COR-L47 (cell line): ENCODE data around the gene FADS3.

Source experiments
- DNase-seq: peaks from one replicate; lab custom pipeline; 2025; lab: John Stamatoyannopoulos, UW

Gene FADS3

DNA sequence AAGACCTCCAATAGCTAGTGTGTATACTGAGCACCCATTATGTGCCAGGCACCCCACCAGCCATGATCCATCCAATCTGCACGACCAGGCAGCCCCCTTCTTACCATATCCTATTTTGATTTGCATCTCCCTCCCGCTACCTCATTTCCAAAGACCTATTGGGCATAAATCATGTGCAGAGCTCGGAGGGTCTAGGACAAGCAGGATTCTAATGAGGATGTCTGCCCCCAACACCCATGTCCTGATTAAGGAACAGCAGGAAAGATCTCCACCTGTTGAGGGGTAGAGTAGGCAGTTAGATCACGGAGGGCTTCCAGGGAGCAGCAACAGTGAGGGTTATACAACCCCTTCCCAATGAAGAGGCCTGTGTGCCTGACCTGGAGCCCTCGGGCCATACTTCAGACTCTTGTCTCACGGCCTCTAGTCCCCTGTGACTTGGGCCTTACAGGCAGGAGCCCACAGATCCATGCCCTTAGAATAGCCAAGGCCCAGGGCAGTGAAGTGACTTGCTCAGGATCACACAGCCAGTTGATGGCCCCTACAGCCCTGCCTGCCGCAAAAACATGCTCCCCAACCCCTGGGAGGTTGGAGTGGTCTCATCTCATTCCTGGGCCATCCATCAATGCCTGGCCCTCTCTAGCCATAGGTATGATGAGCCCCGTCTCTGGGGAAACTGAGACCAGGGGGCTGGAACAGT is 22.5 kb upstream of the FADS3 start:
- no peak for DNase-seq

DNA sequence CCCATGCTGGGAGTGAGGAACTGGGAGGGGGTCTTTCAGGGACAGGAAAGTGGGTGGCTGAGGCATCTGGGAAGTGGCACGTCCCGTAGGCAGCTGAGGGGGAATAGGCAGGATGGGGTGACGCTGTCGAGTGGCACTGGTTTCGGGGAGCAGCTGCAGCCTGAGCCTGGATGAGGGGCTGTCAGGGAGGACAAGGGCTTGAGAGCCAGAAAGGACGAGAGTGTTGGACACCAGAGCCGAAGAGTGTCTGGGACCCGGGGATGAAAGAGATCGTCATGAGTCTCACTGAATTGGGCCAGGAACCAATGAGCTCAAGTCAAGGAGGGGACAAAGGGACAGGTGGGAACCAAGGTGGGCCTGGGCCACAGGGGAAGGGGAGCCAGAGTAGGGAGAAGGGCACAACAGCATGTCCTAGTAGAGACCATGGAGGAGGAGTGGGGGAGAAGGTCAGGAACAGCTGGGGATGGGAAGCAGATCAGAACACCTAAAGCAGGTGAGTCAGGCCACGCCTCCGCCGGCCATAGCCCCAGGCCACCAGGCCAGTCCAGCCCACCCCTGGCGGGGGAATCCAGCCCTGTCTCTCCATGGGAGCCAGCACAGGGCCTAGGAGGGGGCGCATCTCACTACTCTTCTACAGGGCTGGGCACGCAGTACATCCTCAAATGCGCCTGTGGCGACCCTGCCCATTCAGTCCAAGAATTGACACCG is 21.8 kb upstream of the FADS3 start:
- no peak for DNase-seq

DNA sequence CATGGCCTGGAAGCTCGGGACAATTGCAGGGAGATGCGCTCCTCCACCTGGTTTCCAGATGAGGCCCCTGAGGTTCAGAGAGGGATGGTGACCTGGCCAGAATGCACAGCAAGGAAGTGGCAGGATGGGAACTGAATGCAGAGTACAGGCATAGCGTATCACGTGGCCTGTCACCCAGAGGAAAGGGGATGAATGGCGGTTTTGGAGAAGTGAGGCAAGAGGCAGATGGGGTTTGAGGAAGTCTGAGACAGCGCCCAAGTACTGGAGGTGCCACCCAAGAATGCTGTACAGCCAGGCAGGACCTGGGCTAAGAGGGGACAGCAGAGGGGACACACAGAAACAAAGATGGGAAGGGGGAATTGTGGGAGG is 21.2 kb upstream of the FADS3 start:
- DNase-seq = no peak

DNA sequence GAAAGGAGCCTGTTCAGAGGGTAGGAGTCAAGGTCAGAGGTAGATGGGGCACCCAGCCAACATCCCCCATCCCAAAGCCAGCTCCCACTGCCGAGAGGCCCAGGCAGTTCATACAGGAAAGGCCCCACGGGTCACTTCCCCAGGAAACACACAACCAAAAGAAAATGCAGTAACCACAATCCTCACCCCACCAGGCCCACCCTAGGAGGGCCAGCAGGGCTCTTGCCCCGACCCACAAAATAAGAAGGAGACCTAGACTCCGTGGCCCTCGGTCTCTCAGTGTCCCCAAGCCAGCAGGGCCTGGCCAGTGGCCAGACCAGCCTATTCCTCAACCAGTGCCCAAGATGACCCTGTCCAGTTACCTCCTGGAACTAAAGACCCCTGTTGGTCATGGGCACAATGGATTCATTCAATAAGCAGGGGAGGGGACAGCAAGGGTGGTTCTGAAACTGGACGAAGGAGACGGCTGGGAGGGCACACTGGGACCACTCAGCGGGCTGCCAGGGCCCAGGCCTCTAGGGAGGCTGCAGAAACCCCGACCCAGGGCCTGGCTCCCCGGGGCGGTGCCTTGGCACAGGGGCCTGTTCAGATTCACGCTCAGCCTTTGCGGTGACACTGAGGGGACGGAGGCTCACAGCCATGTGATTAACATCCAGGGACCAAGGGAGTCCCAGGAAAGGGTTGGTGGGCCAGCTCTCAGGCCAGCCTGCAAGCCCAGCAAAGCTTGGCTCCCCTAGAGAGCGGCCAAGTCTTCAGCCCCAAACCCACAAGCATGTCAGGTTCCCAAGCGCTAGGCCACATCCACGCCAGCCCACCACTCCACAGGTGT is 20.6 kb upstream of the FADS3 start:
- no peak for DNase-seq

DNA sequence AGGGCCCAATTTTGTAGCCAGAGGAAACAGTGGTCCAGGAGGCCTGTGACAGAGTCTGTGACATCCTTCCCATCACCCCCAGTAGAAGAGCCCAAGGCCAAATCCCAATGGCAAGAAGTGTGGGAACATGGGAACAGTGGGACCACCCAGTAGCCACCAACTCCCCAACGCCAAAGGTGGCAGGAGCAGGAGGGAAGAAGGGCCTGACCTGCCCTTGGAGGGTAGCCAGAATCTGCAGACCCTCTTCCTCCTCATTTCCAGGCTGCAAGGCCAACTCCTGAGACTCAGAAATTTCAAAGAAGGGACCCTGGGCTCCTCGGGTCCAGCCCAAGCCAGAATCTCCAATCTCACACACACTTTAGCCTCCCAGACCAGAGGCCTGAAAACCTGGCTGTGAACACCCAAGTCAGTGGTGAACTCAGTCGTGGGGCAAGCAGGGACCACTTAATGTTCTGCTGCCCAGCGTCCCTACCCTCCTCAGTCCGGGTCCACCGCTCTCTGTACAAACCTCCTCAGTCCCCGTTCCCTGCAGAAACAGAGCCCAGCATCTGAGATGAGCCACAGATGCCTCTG is 19.9 kb upstream of the FADS3 start:
- DNase-seq = no peak

DNA sequence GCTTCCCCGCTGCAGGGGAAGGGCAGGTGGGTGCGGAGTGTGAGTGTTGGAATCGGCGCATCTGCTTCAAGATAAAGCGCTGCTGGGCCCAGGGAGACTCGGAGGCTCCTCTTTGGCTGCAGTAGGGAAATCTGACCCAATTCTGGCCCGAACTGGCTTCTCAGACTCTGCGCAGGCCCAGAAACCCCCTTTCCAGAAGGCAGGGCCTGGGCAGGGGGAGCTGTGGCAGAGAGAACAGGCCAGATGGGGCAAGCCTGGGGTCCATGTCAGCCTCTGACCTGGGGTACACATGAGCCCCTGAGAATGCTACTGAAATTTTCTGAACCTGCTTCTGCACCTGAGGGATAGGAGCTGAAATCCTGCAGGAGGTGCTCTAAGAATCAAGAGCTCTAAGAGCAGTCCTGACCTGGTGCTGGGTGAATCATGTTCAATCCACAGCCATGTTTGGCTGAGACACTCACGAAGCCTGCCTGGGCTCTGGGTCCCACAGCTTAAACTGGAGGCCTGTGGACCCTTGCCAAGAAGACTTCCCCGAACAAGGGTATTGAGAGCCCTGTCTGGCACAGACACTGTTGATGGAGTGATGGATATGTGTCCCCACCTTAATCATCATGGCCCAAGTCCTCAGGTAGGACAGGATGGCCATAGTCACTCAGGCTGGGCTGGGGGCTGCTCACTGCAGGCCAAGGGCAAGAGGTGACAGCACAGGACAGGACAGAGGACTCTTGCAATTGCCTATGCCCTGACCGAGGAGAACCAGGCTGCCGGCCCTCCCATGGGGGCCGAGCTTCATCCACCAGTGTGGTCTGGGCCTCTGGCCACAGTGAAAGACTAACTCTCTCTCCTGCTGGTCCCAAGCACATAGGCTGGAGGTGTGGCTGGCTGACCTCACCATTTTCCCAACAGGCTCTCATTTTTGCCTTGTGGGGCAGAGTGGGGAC is 19.1 kb upstream of the FADS3 start:
- DNase-seq = no peak

DNA sequence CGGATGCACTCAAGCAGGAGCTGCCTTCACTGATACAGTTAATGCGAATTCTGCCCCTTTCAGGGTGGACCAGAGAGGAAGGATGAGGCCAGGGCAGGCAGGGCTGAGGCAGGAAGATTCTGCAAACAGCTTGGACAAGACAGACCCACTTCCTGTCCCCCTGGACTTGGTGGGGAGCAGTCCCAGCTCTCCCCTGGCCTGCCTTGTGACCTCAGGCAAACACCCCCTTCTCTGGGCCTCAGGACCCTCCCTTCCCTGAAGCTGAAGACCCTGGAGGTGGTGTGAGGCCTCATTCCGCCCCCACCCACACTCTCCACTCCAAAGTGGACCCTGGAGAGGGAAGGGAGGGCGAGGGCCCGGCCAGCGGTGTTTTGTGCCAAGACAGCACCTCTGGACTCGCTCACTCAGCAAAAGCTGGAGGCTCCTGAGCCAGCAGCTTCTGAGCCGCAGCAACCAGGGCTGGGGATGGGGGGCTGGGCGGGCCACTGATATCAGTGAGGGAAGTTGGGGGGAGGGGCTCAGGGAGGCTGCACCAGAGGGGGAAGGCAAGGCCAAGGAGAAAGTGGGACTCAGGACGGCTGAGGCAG is 17.5 kb upstream of the FADS3 start:
- DNase-seq = no peak

DNA sequence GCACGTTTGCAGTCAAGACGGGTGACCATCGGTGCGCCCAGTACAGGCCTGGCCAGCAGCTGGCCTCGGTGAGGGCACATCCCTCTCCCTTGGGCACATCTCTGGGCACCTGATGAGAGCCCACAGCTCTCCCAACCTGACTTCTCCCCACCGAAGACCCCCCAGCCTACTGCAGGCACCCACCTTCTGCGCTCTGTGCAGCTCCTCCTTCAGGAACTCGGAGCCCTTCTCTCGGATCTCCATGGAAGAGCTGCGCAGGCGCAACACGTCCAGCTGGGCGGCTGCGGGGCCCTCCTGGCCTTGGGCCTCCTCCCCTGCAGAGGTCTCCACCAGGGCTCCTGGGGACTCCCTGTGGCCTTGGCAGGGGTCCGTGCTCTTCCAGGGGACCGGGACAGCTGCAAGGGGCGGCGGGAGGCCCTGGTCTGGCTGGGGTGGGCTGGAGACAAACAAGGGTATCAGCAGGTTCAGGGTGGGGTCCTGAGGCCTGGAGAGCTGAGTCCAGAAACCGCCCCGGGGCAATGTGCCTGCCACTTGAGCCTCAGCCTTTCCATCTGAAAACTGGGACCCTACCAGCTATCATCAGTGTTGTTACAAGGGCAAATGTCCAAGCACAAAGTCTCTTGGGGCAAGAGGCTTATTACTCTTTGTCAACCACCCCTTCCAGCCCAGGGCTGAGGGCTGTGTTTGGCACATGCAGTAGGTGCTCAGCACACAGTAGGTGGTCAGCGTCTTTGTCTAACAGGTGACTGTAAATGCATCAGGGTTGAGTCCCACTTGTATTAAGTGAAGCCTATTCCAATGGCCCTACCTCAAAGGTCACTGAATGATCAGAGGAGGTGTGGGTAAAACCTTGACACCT is 16.8 kb upstream of the FADS3 start:
- DNase-seq = no peak

DNA sequence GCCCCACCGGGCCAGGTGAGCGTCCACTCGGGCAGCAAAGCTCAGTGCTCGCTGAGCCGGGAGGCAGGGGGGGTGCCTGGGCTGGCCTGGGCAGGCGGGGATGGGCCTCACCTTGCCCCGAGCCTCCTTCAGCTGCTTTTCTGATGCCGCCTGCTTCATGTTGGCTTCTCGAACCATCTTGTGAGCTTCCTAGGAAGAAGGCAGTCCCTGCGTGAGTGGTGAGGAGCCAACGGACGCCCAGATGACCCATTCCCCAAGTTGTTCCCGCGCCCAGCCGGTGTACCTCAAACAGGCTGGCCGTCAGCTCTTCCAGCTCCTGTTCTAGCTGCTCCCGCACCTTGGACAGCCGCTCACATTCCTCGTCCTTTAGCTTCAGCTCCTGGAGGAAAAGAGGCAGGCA is 15.9 kb upstream of the FADS3 start:
- DNase-seq = no peak

DNA sequence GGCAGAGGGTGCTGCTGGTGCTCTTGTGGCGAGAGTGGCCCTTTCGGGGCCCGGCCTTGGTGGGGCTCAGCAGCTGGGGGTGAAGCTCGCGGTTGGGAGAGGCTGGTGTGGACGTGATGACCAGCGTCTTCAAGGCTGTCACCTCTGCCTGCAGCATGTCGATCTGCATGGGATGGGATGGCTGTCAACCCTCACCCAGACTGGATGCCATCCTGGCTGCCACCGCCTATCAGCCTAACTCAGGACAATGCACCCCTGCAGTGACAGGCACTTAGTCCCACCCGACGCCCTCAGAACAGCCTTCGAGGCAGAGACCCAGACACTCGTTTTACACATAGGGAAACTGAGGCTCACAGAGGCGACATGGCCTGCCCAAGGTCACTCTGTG is 15.2 kb upstream of the FADS3 start:
- no peak for DNase-seq

DNA sequence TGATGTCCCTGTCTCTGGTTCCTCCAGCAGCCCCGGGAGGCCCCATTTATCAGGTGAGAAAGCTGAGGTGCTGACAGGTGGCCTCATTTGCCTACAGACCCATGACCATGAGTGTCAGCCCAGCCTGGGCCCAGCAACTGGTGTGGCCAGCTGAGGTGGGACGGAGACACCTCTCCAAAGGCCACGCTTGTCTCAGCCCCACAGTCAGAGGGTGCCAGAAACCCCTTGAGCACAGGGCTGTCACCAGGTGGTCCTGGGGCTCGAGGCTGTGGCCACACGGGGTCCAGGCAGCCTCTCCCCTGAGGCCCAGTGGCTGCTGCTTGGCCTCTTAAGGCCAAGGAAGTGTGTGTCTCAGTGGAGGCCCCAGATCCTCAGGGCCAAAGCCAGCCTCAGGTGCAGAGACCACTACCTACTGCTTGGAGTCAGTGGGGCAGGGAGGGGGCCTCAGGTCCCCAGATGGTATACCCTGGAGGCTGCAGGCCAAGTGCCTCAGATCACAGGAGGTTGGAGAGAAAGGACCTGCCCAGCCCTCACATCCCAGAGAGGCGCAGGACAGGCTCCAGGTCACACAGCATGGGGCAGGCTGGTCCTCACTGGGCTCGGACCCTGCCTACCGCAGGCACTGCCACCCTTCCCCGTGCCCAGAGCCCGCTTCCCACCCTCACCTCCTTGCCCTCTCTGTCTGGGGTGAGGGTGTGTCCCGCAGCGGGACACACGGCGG is 14.6 kb upstream of the FADS3 start:
- DNase-seq = no peak

DNA sequence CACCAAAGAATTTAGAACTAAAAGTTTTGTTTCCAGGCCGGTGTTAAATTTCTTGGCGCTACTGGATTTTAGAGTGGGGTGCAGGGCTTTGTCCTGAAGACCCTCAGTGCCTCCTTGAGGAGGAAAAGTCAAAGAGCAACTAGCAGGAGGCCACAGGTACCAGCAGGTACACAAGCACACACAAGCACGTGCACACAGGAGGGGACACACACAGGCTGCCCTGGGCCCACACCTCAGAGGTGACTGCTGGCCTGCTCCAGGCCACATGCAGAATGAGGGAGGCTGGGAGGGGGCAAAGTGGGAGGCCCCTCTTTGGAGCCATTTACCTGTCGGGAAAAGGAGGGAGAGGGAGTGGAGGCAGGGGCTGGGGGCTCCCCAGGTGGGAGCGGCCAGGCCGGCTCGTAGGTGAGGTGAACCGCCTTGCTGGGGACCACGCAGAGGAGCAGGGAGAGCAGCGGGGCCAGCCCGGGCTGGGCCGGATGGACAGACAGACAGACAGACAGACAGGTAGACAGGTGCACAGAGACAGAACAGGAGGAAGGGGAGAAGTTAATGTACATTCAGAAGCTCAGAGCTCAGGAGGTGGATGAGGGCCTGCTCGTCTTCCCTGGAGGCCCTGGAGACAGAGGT is 13.8 kb upstream of the FADS3 start:
- DNase-seq = no peak

DNA sequence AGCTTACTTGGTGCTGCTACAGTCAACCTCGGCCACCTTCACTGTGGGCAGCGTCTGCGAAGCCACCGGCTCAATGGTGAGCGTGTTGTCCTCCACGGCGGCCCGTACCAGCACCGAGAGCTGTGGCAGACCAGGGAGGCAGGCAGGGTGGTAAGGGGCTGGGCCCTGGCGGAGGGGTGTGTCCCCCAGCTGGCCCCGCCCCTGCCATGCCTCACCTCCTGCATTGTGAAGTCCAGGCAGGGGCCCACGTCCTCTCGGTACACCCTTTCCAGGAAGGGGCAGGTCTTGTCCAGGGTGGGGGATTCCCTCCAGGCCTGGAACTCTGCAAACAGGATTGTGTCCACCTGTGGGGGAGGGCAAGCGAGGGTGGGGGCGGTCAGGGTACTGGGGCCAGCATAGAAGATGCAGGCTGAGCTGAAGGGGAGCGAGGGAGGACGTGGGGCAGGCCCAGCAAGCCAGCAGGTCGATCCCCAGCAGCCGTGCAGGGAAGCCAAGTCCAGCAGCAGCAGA is 13.2 kb upstream of the FADS3 start:
- no peak for DNase-seq

DNA sequence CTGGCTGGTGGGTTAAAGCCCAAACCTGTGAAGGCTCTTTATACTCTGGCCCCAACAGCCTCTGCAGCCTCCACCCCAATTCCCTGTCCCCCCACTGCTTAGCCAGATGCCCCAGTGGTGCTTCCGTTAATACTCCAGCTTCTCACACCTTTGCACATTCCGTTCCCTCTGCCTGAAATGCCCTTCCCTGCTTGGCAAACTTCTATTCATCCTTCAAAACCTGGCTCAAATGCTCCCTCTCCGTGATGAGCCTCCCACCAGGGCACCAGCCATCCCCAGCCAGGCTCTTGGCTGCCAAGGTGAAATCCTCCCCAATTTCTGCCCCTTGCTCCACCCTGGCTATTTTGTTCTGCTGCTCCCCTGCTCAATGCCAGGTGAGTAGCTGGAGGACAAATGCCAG is 12.5 kb upstream of the FADS3 start:
- no peak for DNase-seq

DNA sequence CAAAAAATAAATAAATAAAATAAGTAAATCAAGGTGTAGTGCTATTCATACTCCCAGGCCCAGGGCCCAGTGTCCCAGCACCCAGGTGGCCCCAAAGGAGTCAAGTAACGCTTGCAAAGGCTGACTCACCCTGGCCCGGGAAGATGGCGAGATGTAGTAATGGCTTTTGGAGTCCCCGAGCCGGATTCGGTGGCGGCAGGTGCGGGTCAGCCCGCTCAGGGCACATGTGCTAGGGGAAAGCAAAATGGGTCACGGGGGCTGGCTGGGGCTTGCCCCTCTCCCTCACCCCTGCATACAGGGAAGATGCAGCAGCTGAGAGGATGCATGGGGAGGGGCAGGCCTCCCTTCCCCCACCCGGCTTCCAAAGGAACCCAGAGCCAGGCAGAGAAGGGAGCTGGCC is 11.0 kb upstream of the FADS3 start:
- no peak for DNase-seq

DNA sequence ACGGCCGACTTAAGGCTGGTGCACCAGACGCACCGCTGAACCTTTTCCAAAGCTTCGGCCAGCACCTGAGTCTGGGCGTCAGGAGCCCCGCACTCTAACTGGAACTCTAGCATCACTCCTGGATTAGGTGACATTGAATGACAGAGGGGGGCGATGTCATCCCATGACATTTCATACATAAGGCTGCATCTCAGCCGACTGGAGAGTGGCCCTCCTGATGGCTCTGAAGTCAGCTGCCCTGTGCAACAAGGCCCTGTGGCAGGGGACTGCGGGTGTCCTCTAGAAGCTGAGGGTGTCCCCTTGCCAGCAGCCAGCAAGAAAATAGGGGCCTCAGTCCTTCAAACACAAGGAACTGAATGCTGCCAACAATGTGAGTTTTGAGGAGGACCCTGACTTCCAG is 10.1 kb upstream of the FADS3 start:
- no peak for DNase-seq

DNA sequence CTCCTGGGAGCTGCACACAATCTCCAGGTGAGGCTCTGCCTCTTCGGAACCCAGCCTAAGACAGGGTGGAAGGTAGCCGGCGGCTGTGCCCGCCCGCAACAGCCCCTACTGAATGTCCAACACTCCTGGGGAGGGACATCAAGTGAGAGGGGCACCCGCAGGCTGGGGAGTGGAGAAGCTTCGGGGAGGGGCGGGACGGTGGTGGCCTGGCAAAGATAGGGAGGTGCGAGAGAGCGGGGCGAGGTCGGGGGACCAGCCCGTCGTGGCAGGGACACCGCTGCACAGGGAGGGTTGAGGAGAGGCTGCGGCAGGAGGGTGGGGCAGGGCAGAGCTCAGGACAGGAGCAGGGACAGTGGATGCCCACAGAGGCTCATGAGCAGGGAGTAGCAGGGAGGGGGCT is 8.9 kb upstream of the FADS3 start:
- DNase-seq = no peak

DNA sequence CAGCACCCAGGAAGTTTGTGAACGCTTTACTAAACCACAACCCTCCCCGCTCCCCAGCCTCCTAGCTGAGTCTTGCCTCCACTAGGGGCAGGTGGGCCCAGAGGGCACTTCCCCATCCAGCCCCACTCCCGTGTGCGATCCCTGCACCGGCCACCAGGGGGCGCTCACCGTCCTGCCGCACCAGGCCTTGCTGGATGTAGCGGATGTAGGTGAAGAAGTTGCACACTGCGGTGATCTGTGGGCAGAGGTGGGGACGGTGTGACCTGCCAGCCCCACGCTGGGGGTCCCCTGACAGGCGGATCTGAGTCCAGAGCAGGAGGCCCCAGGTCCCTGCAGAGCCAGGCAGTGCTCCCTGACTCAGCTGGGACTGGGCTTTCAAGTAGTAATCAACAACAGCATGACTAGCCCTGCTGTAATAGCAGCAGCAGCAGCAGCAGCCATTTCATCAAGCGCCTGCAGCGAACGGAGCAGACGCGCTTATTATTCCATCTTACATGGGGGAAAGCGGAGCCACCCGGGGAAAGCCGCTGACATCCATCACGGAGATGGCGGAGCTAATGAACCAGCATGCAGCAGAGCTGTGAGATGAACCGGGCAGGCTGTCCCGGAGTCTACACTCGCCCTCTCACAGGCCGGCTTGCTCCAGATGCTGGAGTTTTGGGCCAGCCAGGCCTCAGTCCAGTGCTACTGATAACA is 7.9 kb upstream of the FADS3 start:
- peak; percentile 66 for DNase-seq

DNA sequence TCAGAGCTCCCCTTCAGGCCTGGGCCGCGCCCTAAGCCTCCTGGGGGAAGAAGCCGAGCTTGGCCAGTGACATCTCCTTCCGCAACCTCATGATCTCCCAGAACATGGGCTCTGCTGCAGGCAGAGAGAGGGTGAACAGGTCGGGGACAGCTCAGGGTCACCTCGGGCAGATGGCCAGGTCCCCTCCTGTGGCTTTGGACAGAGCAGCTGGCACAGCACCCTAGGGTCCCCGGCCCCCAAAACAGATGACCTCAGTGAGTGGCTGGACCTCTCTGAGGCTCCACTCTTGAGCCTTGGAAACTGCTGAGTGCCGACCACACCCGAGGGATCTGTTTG is 6.9 kb upstream of the FADS3 start:
- no peak for DNase-seq
